GM19193 (cell line): ENCODE measurements around the gene ETS2.

Source experiments
- POLR2A ChIP-seq: IDR thresholded peaks from 4 replicates; pipeline ENCODE4 v1.6.1; 2011; ENCODE audit not compliant: insufficient read depth, insufficient read length; ENCODE audit errors: extremely low read depth

Gene ETS2

DNA sequence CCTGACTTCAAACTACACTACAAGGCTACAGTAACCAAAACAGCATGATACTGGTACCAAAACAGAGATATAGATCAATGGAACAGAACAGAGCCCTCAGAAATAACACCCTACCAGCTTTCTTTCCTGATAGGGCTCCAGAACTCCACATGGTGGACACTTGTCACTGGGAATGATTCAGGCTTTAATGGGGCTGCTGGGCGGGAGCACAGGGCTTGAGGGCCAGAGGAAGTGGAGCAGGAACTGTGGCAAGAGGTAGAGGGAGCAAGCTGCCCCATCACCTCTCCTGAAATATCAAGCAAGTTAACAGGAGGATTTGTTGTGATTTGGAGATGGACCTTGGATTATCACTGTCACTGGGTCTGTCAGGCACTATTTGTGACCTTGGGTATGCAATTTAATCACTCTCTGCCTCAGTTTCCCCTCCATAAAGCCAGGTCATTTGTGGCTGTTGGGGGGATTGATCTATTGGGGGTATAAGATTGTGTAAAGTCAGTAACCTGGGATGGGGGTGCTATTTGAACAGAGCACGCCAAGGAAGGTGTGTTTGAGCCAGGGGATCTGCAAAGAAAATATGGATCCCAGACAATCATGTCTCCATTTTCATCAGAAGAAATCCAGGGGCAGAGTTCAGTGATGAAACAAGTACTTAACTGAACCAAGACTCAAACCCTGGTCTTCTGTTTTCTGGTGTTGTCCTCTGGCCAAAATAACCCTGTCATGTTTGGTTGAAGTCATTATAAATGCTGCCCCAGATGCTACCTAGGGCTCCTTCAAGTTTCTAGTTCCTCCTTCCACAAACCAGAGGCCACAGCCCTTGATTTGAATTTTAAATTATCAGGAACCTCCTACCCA lies 25.2 kb downstream of the ETS2 start:
- TF ChIP-seq POLR2A = no peak

DNA sequence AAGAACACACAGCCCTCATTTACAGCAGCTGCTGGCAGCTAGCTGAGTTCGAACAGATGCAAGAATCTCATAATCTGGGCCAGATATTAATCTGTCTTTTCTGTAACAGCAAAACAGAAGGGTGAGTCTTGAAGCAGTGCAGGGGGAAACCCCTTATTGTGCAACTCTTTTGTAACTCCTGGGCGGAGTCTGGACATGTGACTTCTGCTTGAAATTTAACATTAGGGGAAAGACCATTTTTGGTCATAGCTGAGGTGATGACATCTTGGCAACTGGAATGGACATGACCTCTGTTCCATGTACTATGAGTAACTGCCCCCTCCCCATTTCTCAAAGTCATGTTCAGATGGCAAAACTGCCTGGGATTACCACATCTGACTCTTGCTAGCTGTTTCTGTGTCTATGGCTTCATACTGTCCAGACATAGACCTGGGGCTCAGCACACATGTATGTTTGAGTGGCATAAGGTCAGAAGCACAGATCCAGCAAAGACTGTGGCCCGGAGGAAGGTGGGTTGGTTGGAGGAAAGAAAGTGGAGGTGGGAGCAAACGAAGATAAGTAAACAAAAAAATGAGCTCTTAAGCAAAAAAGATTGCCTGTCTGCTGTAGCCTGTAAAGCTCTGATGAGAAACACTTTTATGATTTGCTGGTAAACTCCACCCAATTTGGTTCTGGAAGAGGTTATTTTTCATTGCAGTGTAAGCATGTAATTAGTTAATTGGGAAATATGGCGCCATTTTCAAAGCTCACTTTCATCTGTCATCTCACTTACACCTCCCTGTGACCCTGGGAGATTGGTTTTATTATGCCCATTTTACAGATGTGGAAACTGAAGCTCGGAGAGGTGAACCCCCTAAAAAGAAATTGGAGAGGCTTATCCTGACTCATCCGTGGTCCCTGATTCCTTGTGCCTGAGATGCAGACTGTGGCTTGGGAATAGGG lies 26.1 kb downstream of the ETS2 start:
- TF ChIP-seq POLR2A = no peak

DNA sequence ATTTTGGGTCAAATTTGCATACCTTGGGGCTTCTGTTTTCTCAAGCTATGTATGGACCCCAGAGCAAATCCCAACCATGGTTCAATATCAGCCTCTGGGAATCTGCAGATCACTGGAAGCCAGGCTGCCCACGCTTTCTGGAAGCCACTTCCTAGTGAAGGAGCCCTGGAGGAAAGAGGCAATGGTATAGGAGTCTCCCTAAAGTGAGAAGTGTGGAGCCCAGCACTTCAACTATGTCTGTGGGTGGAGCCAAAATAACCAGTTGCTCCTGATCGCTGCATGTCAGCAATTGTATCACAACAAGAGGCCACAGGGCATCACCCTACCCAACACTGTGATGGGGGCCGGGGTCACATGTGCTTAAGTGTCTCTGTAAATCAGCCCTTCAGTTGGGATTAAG lies 26.9 kb downstream of the ETS2 start:
- no peak for TF ChIP-seq POLR2A

DNA sequence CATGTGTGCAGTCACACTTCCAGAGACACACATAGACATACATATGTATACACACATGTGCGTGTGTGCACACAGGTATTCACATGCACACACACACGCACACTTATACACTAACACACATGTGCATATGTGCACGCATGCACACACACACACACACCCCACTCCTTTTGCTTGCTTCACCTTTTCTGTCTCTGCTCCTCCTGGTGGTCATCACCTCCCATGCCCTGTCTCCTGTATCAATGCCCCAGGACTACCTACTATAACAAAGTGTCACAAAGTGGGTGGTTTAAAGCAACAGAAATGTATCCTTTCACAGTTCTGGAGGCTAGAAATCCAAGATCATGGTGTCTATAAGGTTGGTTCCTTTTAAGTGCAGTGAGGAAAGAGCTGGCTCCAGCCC lies 27.4 kb downstream of the ETS2 start:
- no peak for TF ChIP-seq POLR2A

DNA sequence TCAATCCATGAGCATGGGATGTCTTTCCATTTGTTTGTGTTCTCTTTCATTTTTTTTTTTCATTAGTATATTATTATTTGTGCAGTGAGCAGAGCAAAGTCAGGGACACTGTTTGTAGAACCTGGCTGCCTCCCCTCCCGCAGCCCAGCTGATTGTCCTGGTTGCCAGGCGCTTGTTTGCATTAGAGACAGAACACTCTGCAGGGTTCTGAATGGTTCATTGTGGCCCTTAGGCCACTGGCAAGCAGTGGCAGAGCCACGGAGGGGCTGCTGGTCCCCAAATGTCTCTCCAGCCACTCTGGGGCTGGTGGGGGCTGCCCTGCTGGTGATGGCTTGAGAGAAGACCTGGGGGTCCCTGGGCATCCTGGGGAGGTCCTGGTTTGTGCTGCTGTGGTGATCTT lies 29.0 kb downstream of the ETS2 start:
- TF ChIP-seq POLR2A = no peak

DNA sequence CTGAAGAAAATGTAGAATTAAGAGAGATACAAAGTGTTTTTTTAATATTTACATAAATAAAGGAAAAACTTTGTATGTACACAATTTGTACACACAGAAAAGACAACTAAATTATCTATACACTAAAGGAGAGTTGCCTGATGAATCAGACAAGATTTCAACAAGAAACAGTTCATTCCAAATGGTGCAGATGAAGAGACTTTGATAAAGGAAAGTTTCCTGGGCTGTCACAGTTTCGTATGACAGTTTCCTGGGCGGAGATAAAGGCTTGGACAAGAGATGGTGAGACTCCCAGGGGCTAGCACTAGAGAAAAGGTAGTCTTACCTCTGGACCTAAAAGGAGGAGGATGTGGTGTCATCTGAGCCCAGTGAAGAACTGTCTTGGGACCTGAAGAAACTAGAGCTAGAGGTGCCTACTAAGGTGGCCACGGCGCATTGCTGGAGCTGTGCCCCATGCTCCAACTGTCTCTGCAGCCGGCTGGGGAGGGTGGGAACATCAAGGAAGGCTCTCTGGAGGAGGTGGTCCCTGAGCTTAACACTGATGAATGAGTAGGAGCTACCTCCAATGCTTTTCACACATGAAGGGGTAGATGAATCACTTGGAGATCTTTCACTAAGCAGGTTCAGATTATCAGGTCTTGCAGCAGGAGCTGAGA lies 32.2 kb downstream of the ETS2 start:
- TF ChIP-seq POLR2A = no peak

DNA sequence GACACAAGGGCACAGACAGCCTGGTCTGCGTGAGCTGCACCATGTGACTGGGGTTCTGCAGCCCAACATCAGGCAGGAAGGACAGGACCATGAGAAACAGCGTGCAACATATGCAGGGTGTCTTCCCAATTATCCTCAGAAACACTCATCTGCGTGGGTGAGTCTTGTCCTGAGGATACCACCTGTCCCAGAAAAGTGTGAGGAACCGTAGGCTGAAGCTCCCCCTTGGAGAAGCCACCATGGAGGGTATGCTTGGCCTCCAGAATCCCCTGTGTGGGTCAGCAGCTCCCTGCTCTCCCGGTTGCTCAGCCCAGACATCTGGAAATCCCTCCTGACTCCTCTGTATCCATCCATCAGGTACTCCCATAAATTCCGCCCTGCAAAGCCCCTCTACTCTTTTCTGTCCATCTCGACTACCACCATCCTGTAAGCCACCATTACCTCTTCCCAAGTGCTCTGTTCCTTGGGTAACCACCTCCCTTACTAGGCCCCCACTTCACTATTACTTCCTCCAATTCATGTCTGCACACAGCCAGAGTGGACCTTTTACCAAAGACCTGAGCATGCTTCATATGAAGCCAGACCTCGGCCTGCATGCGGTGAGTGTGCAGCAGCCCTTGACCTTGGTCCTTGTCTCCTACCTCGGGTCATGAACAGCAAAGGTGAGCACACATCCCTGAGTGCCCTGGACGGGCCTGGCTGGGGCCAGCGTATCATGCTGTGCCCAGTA lies 33.0 kb downstream of the ETS2 start:
- no peak for TF ChIP-seq POLR2A

DNA sequence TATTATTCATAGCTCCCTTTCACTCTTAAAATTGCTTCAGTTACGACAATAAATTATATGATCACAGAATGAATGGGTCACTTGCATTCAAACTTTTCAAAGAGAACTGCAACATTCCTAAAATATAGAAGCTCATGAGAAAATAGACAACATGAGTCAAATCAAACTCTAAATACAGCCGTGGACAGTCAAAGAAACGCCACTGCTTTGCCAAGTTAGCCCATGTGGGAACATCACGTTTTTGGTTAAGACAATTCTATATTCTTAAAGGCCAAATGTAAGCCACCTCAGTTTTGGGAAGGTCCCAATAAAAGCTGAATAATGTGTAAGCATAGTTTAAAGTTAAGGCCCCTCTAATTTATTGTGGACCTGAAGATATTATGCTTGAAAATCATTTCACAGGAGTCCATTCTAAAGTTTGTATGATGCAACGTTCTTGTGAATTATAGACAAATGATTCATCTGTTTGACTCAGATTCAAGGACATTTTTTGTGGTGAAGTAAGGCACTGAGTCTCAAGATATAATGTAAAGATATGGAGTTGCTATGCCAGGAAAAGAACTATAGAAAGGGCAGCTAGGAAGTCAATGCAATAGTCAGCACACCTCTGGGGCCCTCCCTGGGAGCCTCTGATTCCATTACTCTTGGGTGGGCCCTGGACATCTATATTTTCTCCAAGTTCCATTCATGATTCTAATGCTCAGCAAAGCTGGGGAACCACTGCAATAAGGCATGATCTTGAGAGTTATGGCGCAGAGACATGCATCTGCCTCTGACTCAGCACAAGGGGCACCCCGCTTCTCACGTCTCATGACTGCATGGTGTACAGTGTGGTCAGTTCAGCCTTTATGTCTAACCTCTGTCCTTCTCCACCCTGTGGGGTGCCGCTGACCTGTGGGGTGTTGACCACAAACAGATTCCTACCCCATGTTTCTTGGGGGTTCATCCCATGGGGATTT lies 33.9 kb downstream of the ETS2 start:
- TF ChIP-seq POLR2A = no peak

DNA sequence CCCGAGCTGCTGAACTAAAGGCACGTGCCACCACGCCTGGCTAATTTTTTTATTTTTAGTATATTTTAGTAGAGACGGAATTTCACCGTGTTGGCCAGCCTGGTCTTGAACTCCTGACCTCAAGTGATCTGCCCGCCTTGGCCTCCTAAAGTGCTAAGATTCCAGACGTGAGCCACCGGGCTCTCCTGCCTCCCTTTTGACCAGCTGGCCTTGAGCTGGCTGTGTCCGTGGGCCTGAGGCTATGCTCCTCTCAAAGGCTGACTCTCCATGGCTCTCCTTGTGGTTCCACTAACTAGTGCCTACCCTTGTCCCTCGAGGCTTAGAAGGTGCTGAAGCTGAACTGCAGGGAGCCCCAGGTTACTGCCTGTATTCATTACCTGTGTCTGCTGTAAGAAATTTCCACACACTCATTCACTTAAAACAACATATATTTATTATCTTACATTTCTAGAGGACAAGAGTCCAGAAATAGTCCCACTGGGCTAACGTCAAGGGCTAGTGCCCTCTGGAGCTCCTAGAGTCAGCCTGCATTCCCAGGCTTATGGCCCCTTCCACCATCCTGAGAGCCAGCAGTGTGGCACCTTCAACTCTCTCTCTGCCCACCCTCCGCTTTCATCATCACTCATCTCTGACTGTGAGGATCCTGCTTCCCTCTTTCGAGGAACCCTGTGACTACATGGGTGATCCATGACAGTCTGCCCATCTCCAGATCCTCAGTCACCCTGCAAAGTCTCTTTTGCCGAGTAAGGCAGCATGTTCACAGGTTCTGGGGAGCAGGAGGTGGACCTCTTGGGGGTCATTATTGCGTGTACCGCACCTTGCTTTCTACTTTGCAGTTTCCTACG lies 34.9 kb downstream of the ETS2 start:
- no peak for TF ChIP-seq POLR2A

DNA sequence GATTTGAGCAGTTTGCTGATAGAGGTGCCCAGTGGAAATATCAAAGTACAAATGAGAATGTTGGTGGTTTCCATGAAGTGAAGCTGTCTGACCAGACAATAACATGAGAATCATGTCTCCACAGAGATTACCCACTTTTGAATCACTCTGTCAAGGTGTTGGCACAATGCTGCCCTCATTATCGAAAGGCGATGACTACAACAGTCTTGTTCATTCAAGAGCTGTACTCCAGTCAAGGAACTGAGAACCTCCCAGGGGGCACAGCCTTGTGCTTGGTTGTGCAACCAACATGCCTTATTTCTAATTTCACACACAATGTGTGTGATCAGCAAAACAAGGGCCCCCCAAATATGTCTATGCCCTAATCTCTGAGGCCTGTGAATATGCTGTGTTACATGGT lies 35.7 kb downstream of the ETS2 start:
- no peak for TF ChIP-seq POLR2A

DNA sequence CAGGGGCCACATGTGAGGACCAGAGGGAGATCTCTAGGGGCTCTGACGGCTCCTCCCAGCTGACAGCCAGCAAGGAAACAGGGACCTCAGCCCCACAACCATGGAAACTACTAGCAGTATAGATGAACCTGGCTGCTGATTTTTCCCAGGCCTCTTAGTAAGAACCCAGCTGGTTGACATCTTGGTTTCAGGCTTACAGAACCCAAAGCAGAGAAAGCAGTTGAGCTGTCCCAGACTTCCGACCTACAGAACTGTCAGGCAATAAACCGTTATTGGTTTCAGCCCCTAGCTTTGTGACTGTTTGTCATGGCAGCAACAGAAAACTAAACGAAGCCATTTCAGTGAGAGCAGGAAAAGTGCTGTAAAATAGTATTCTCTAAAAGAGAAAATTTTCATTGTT lies 36.4 kb downstream of the ETS2 start:
- TF ChIP-seq POLR2A = no peak

DNA sequence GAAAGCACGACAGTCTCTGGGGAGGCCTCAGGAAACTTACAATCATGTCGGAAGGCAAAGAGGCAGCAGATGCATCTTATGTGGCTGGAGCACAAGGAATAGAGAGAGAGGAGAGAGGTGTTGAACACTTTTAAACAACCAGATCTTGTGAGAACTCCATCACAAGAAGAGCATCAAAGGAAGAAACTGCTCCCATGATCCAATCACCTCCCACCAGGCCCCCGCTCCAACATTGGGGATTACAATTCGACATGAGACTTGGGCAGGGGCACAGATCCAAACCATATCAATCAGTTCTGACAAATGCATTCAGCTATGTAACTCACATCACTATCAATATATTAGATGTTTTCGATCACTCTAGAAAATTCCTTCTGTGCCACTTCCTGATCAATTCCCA lies 37.6 kb downstream of the ETS2 start:
- TF ChIP-seq POLR2A = no peak

DNA sequence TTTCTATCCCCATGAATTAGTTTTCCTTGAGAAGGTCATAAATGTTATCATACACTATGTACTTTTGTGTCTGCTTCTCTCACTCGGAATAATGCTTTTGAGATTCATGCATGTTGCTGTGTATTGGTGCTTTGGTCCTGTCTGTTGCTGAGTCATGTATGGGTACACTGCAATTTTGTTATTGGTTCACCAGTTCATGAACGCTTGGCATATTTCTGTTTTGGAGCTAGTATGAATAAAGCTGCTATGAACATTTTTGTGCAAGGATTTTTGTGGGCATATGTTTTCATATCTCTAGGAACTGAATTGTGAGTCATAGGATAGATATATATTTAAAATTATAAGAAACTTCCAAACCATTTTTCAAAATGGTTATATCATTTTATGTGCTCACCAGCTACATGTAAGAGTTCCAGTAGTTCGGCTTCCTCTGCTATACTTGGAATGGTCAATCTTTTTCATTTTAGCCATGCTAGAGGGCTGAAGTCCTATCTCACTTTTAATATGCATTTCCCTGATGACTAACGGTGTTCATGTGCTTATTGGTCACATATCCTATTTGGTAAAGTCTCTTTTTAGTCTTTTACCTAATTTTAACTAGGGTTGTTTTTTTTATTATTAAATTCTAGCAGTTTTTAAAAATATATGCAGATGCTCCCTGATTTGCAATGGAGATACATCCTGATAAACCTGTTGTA lies 38.2 kb downstream of the ETS2 start:
- TF ChIP-seq POLR2A = no peak

DNA sequence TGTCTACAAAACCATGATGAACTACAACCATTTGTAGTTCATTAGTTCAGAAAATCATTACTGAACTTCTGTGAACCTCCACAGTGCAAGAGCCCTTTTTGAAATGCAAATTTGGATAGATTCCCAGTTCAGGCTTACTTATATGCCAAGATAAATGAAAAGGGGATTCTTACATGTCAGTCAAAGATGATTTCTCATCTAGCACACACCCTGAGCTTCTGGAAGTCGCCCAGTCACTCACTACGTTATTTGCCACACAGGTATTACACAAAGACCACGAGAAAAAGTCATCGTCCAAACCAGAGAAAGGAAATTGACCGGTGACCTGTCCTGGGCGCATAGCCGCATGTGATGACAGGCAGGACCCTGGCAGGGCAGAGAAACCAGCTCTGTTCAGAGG lies 41.8 kb downstream of the ETS2 start:
- no peak for TF ChIP-seq POLR2A
